Ovary (tissue), 9 donors: ENCODE results near the gene XPC. TPM values are rescaled to one million over a fixed set of nuclear protein-coding genes. Genes with fewer than 3 reads are reported as not detected.

Source experiments
- DNase-seq, 5 donors: peaks; one replicate each; pipeline ENCODE4 v3.0.0-alpha.2; 2019 to 2020
- H3K27ac ChIP-seq, 2 donors: fragments of 200-600 bp; one replicate each; pipeline versions ENCODE4 v1.5.1 to v1.8.0; 2019 to 2022
- H3K27me3 ChIP-seq: fragments of 200-600 bp; one replicate; pipeline ENCODE4 v1.8.0; 2022
- H3K36me3 ChIP-seq: fragments of 200-600 bp; sonication (generic); one replicate; pipeline ENCODE4 v1.5.1; 2019
- H3K4me1 ChIP-seq: one replicate; pipeline ENCODE4 v1.8.1; 2013; ENCODE audit warnings: mild to moderate bottlenecking, moderate library complexity; ENCODE audit not compliant: insufficient read depth
- H3K4me3 ChIP-seq: fragments of 200-600 bp; sonication (generic); one replicate; pipeline ENCODE4 v1.5.1; 2017
- H3K9me3 ChIP-seq, 2 donors: fragments of 200-600 bp in 1 of 2; sonication (generic) in 1 of 2; one replicate each; pipeline versions ENCODE4 v1.5.1 to v1.8.1; 2013 to 2019; ENCODE audit warnings: mild to moderate bottlenecking in 1 of 2, moderate library complexity in 1 of 2
- CTCF ChIP-seq, 3 donors: fragments of 450-650 bp in 2 of 3; fragments of 200-600 bp in 1 of 3; IDR thresholded peaks; one replicate each; pipeline versions ENCODE4 v1.5.1 to v1.8.0; 2016 to 2022; ENCODE audit warnings: antibody characterized with exemption in 3 of 3, mild to moderate bottlenecking in 1 of 3
- EP300 ChIP-seq: sonication (generic); formaldehyde crosslinking; IDR thresholded peaks from one replicate; pipeline ENCODE4 v1.6.1; 2017; ENCODE audit warnings: antibody characterized with exemption
- POLR2A ChIP-seq: fragments of 450-650 bp; IDR thresholded peaks from one replicate; pipeline ENCODE4 v1.6.1; 2017; ENCODE audit warnings: antibody characterized with exemption, mild to moderate bottlenecking, moderate library complexity
- WGBS, 3 donors: extraction: QIAGEN DNeasy Blood & Tissue Kit in 1 of 3; methylation state at CpG; one replicate each; pipeline versions ENCODE4 v1.1.5 to v1.1.7; 2013 to 2017; 5-methylcytosine and 5-hydroxymethylcytosine counted together
- intact Hi-C, 4 donors: fragments of 100-400 bp; cut with DNase I; formaldehyde crosslinking; loops; one replicate each; pipeline versions ENCODE4 v1.11.0 to v1.15.1; 2022 to 2023
- polyA plus RNA-seq, 2 donors: library from polyadenylated mRNA; stranded (reverse); fragments of 200-250 nt in 1 of 2; fragments of 350-450 nt in 1 of 2; fragmentation: Illumina TruSeq in 1 of 2; extraction: RNeasy Lipid Tissue Mini Kit (QIAGEN cat#74804) in 1 of 2; gene quantifications; one replicate each; pipeline ENCODE4 v1.2.3, GENCODE V29; 2013 to 2014
- total RNA-seq, 7 donors: library from RNA; depleted of rRNA in 2 of 7; stranded (reverse); fragments of >200 nt in 2 of 7; fragmentation: NEBNext Ultra II Directional in 3 of 7; extraction: Animal tissue kit (Norgen Biotek cat#: 25700) in 3 of 7; gene quantifications; one replicate each; pipeline versions ENCODE4 v1.1.0 to v1.2.4, GENCODE V29; 2016 to 2023
- donor health status: DM: no; HTN: no; CAD: no; lungs with moderate emphysema.
- donor health status: DM: no; HTN: no; CAD: no.
- donor health status: Bipolar disorder and iron deficiency.
- donor health status: DM: yes; HTN: yes; CAD: no.
- donor health status: DM: no; HTN: no; CAD: no.
- donor health status: DM: yes; HTN: yes; CAD: no.

XPC gene
- total and polyA plus RNA-seq, 9 donors = 36.2 to 63.1 (median 40.6) TPM

- no peak overlapping the region for H3K4me3 ChIP-seq
- no peak for DNase-seq
- 59 to 68% (median 65%) methylated on average over 2 of the region's 2 CpGs for WGBS, 3 donors
- no peak overlapping the region for H3K27ac ChIP-seq
- TF ChIP-seq POLR2A = no peak
- TF ChIP-seq CTCF (IDR thresholded peaks at IDR 0.05) = no peak
- no peak for TF ChIP-seq EP300
- H3K9me3 ChIP-seq = no peaks in the 10 kb centered on the region
- H3K27me3 ChIP-seq = no peaks in the 10 kb centered on the region
- H3K36me3 ChIP-seq = no peaks in the 10 kb centered on the region
- peaks cover under 1% of the 10 kb centered on the region for H3K4me1 ChIP-seq
- intact Hi-C loops = loop anchor here in 2 of 4 donors (5.0 to 10.0 kb wide), 3 partner anchors 46 to 774 kb away; partner anchors contain the start of genes CHCHD4 (in 1 of the 2), NR2C2 (in 1 of the 2) and TMEM43 (in 1 of the 2)
Measured at GRCh38 chr3:14170531-14171159, 7.8 kb downstream of the XPC start.

GRCh38 chr3:14169871-14170270 lies 8.5 kb downstream of the XPC start:
- no peaks in the 10 kb centered on the region for H3K36me3 ChIP-seq
- H3K9me3 ChIP-seq = no peaks in the 10 kb centered on the region
- H3K4me1 ChIP-seq = no peaks in the 10 kb centered on the region
- H3K27me3 ChIP-seq = no peaks in the 10 kb centered on the region
- no peak overlapping the region for H3K27ac ChIP-seq
- intact Hi-C loops = loop anchor here in 2 of 4 donors (5.0 to 10.0 kb wide), 3 partner anchors 45 to 775 kb away; partner anchors contain the start of genes CHCHD4 (in 1 of the 2), NR2C2 (in 1 of the 2) and TMEM43 (in 1 of the 2)
- no peak for DNase-seq
- TF ChIP-seq POLR2A (no peak), EP300 (no peak), CTCF (IDR thresholded peaks at IDR 0.05) (no peak)
- no peak overlapping the region for H3K4me3 ChIP-seq

GRCh38 chr3:14169435-14169834 lies 9.0 kb downstream of the XPC start:
- TF ChIP-seq POLR2A (no peak), CTCF (IDR thresholded peaks at IDR 0.05) (no peak), EP300 (no peak)
- no peaks in the 10 kb centered on the region for H3K4me1 ChIP-seq
- H3K27ac ChIP-seq = no peak overlapping the region
- 91 to 94% (median 92%) methylated on average over 2 of the region's 2 CpGs for WGBS, 3 donors
- intact Hi-C loops = no loop called here
- H3K27me3 ChIP-seq = no peaks in the 10 kb centered on the region
- no peak overlapping the region for H3K4me3 ChIP-seq
- H3K36me3 ChIP-seq = no peaks in the 10 kb centered on the region
- no peak for DNase-seq
- no peaks in the 10 kb centered on the region for H3K9me3 ChIP-seq

GRCh38 chr3:14166877-14167603 lies 11.4 kb downstream of the XPC start:
- WGBS, 3 donors = 87 to 90% (median 88%) methylated on average over 9 of the region's 9 CpGs
- Histone ChIP-seq H3K4me3 (no peak overlapping the region), H3K27me3 (no peaks in the 10 kb centered on the region), H3K36me3 (no peaks in the 10 kb centered on the region), H3K9me3 (no peaks in the 10 kb centered on the region), H3K27ac (no peak overlapping the region), H3K4me1 (no peaks in the 10 kb centered on the region)
- DNase-seq = no peak
- intact Hi-C loops = loop anchor here in 1 of 4 donors (1.0 kb wide), 1 partner anchor 41 kb away; no protein-coding TSS in a partner anchor
- no peak for TF ChIP-seq POLR2A
- no peak for TF ChIP-seq EP300
- TF ChIP-seq CTCF (IDR thresholded peaks at IDR 0.05) = no peak
